Stromal cell of bone marrow (primary cell): ENCODE data around the gene CDK5RAP3.
"Not testable (repeated sequence)": the region's sequence is repeated elsewhere in the genome, so short reads cannot be mapped to it uniquely, and the experiment has no call there.

Experiments used
- DNase-seq: peaks from one replicate; pipeline ENCODE4 v3.0.0-alpha.2; 2012; ENCODE audit warnings: low read depth

CDK5RAP3 gene

GRCh38 chr17:47970725-47971499 lies at the start of gene CDK5RAP3:
Gene CDK5RAP3, plus strand, starts transcription at chr17:47971113. Its CDS starts 34 bp downstream, at chr17:47971147.
- DNase-seq: peak; percentile 99

- DNase-seq: no peak
Observed at GRCh38 chr17:47924785-47925677, 45.9 kb upstream of the CDK5RAP3 start.

GRCh38 chr17:47925678-47925988 lies 45.3 kb upstream of the CDK5RAP3 start:
- DNase-seq: no peak

- DNase-seq: no peak
Observed at GRCh38 chr17:47927821-47928400, 43.0 kb upstream of the CDK5RAP3 start.

- no peak for DNase-seq
Observed at GRCh38 chr17:47928415-47928814, 42.5 kb upstream of the CDK5RAP3 start.

- DNase-seq: no peak
Observed at GRCh38 chr17:47929218-47930000, 41.5 kb upstream of the CDK5RAP3 start.

- no peak for DNase-seq
Observed at GRCh38 chr17:47931848-47932247, 39.1 kb upstream of the CDK5RAP3 start.

GRCh38 chr17:47934856-47935255 lies 36.1 kb upstream of the CDK5RAP3 start:
- no peak for DNase-seq

- not testable (repeated sequence) for DNase-seq
Observed at GRCh38 chr17:47935468-47935867, 35.4 kb upstream of the CDK5RAP3 start.

- no peak for DNase-seq
Observed at GRCh38 chr17:47935961-47936360, 35.0 kb upstream of the CDK5RAP3 start.

GRCh38 chr17:47937941-47938340 lies 33.0 kb upstream of the CDK5RAP3 start:
- no peak for DNase-seq

- DNase-seq: peak; percentile 99
Observed at GRCh38 chr17:47941246-47942095, 29.4 kb upstream of the CDK5RAP3 start, which contains the start of gene PNPO. Gene PNPO, plus strand, starts transcription at chr17:47941571. Its CDS starts 105 bp downstream, at chr17:47941676.

GRCh38 chr17:47942096-47942510 lies 28.8 kb upstream of the CDK5RAP3 start:
- DNase-seq: no peak

- DNase-seq: no peak
Observed at GRCh38 chr17:47942568-47942967, 28.3 kb upstream of the CDK5RAP3 start.

GRCh38 chr17:47945080-47945479 lies 25.8 kb upstream of the CDK5RAP3 start:
- no peak for DNase-seq

GRCh38 chr17:47945529-47946508 lies 25.1 kb upstream of the CDK5RAP3 start:
- no peak for DNase-seq

- DNase-seq: no peak
Observed at GRCh38 chr17:47946516-47946915, 24.4 kb upstream of the CDK5RAP3 start.

- DNase-seq: peak; percentile 73
Observed at GRCh38 chr17:47946929-47947397, 23.9 kb upstream of the CDK5RAP3 start.

- DNase-seq: no peak
Observed at GRCh38 chr17:47948706-47949196, 22.2 kb upstream of the CDK5RAP3 start.
